ENCODE results near the gene RCN1. TPM values are rescaled to one million over a fixed set of nuclear protein-coding genes. Genes with fewer than 3 reads are reported as not detected.
A peak's percentile ranks its signal among the peaks of the same experiment; 100 is the strongest.

The RCN1 gene
- total RNA-seq, 1 donor from 2014 or later, result 86.8 TPM

DNA sequence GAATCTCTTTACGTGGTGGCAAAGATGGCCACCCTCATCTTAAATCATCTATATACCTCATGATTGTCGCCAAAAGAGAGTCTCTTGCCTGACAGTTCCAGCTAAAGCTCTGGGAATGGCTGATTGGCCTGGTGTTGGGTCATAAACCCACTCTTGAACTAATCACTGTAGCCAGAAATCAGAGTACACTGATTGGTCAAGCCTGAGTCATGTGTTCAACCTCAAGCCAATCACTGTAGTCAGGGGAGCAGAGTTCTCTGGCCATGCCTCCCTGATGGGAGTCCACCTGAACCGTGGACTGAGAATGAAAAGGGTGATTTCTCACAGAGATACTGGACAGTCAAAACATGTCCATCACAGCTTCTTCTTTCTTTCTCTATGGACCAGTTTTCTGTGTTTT is 45.8 kb downstream of the RCN1 start:
- ATAC-seq (no peak), DNase-seq (no peak)
- Histone ChIP-seq H3K9me3 (no peaks in the 10 kb centered on the region), H3K36me3 (no peaks in the 10 kb centered on the region), H3K4me3 (no peak overlapping the region), H3K27ac (no peak overlapping the region), H3K4me1 (no peaks in the 10 kb centered on the region), H3K27me3 (no peaks in the 10 kb centered on the region)
- intact Hi-C loops (cut with DNase I), result no loop called here
- TF ChIP-seq, protein P1, sequence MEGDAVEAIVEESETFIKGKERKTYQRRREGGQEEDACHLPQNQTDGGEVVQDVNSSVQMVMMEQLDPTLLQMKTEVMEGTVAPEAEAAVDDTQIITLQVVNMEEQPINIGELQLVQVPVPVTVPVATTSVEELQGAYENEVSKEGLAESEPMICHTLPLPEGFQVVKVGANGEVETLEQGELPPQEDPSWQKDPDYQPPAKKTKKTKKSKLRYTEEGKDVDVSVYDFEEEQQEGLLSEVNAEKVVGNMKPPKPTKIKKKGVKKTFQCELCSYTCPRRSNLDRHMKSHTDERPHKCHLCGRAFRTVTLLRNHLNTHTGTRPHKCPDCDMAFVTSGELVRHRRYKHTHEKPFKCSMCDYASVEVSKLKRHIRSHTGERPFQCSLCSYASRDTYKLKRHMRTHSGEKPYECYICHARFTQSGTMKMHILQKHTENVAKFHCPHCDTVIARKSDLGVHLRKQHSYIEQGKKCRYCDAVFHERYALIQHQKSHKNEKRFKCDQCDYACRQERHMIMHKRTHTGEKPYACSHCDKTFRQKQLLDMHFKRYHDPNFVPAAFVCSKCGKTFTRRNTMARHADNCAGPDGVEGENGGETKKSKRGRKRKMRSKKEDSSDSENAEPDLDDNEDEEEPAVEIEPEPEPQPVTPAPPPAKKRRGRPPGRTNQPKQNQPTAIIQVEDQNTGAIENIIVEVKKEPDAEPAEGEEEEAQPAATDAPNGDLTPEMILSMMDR (IDR thresholded peaks at IDR 0.05), result no peak

GRCh38 chr11:32137263-32137662 is 46.4 kb downstream of the RCN1 start:
- ATAC-seq, result no peak

DNA sequence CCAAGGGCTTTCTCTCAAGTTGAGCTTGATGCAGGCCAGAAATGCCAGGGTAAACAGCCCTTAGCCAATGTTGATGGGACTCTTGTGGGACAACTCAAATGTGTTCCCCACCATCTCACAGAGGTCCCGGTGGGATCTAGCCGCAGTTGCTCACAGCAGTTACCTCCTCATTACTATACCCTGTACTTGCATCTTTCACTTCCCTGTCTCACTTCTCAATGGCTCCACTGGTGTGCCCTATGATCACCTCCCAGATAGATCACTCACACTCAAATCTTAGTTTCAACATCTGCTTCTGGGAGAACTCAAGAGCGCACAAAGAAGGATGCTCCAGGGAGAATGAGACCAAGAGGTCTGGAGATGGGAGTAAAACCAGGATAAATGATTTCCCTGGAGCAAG is 47.0 kb downstream of the RCN1 start:
- H3K36me3 ChIP-seq, result no peaks in the 10 kb centered on the region
- DNase-seq, result no peak
- no peaks in the 10 kb centered on the region for H3K27me3 ChIP-seq
- H3K4me1 ChIP-seq, result no peaks in the 10 kb centered on the region
- no peak overlapping the region for H3K4me3 ChIP-seq
- intact Hi-C loops (cut with DNase I), result no loop called here
- H3K9me3 ChIP-seq, result no peaks in the 10 kb centered on the region
- ATAC-seq, result no peak
- TF ChIP-seq, protein P1 (IDR thresholded peaks at IDR 0.05), result no peak
- H3K27ac ChIP-seq, result no peak overlapping the region

More at GRCh38 chr11:32137263-32137662, 46.4 kb downstream of the RCN1 start:
- Histone ChIP-seq H3K4me3 (no peak overlapping the region), H3K27ac (no peak overlapping the region), H3K36me3 (no peaks in the 10 kb centered on the region), H3K4me1 (no peaks in the 10 kb centered on the region), H3K9me3 (no peaks in the 10 kb centered on the region), H3K27me3 (no peaks in the 10 kb centered on the region)
- TF ChIP-seq, protein P1 (IDR thresholded peaks at IDR 0.05), result no peak
- no peak for DNase-seq
- intact Hi-C loops (cut with DNase I), result no loop called here

GRCh38 chr11:32138902-32139301 is 48.0 kb downstream of the RCN1 start:
- Histone ChIP-seq H3K4me3 (no peak overlapping the region), H3K4me1 (no peaks in the 10 kb centered on the region), H3K9me3 (no peaks in the 10 kb centered on the region), H3K36me3 (no peaks in the 10 kb centered on the region), H3K27ac (no peak overlapping the region), H3K27me3 (no peaks in the 10 kb centered on the region)
- ATAC-seq (peak; percentile 83), DNase-seq (no peak)
- intact Hi-C loops (cut with DNase I), result no loop called here
- TF ChIP-seq, protein P1 (IDR thresholded peaks at IDR 0.05), result no peak

DNA sequence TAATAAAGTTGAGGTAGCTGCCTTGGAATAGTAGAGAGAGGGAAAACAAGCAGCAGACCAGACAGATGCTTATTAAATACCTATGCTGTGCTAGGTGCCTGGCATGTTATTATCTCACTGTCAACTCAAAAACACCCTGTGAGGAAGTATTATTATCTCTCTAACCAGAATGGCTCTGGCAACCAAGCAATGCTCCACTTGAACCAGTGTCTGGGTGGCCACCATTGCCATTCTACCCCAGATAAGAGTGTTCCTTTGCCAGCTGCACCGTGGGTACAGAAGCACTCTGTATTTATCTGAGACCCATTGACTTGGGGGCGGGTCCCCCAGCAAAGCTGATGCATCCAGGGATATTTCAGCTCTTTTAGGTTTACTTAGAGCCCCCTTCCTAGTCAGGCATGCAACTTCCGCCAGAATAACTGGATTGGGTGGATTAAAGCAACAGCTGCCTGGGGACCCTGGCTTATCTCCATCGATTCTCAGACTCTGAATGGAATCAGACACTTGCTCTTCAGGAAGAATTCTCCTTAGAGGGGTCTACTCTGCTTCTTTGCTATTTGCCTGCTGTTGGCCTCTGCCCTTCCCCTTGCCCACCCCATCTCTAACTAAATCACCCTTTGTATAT is 49.1 kb downstream of the RCN1 start:
- Histone ChIP-seq H3K27me3 (no peaks in the 10 kb centered on the region), H3K9me3 (no peaks in the 10 kb centered on the region), H3K4me3 (no peak overlapping the region), H3K36me3 (no peaks in the 10 kb centered on the region), H3K4me1 (no peaks in the 10 kb centered on the region), H3K27ac (no peak overlapping the region)
- intact Hi-C loops (cut with DNase I), result no loop called here
- TF ChIP-seq, protein P1 (IDR thresholded peaks at IDR 0.05), result no peak
- ATAC-seq, result no peak
- DNase-seq, result no peak

Data from upper lobe of right lung (tissue), 1 donor.